Measurements from ENCODE around the gene CEP89.
"Not testable (repeated sequence)": the region's sequence is repeated elsewhere in the genome, so short reads cannot be mapped to it uniquely, and the experiment has no call there.

The CEP89 gene

GRCh38 chr19:32896516-32897214 lies 75.1 kb downstream of the CEP89 start:
- Histone ChIP-seq H3K9me3 (ENCODE audit: control insufficient read depth in 2 of 2, low read length in 2 of 2) (peaks cover 4 to 6% of the 10 kb centered on the region in 2 donors), H3K27me3 (ENCODE audit: control insufficient read depth in 1 of 2, insufficient read depth in 2 of 2, low read length in 2 of 2) (no peaks in the 10 kb centered on the region), H3K36me3 (ENCODE audit: control insufficient read depth in 2 of 2, insufficient read depth in 2 of 2, low read length in 2 of 2) (peaks cover 23 to 32% of the 10 kb centered on the region in 2 donors), H3K4me1 (ENCODE audit: control insufficient read depth, insufficient read depth, low read length) (no peaks in the 10 kb centered on the region), H3K27ac (ENCODE audit: low read length) (no peak overlapping the region), H3K4me3 (ENCODE audit: low read length in 2 of 2) (no peak overlapping the region), H3K9ac (ENCODE audit: low read length in 2 of 2) (no peak overlapping the region)

DNA sequence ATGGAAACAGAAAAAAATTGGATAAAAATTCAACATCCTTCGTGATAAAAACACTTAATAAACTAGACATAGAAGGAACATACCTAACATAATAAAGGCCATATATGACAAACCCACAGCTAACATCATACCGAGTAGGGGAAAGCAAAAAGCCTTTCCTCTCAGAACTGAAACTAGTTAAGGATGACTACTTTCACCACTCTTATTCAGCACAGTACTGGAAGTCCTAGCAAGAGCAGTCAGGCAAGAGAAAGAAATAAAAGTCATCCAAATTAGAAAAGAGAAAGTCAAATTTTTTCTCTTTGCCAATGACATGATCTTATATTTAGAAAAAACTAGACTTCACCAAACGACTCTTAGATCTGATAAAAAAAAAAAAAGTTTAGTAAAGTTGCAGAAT lies 76.4 kb downstream of the CEP89 start:
- Histone ChIP-seq H3K27ac (ENCODE audit: low read length) (no peak overlapping the region), H3K36me3 (ENCODE audit: control insufficient read depth in 2 of 2, insufficient read depth in 2 of 2, low read length in 2 of 2) (peaks cover 20 to 32% of the 10 kb centered on the region in 2 donors), H3K27me3 (ENCODE audit: control insufficient read depth in 1 of 2, insufficient read depth in 2 of 2, low read length in 2 of 2) (no peaks in the 10 kb centered on the region), H3K4me3 (ENCODE audit: low read length in 2 of 2) (no peak overlapping the region), H3K9me3 (ENCODE audit: control insufficient read depth in 2 of 2, low read length in 2 of 2) (peaks cover 6 to 9% of the 10 kb centered on the region in 2 donors), H3K9ac (ENCODE audit: low read length in 2 of 2) (no peak overlapping the region), H3K4me1 (ENCODE audit: control insufficient read depth, insufficient read depth, low read length) (no peaks in the 10 kb centered on the region)

- Histone ChIP-seq H3K4me3 (ENCODE audit: low read length in 2 of 2) (no peak overlapping the region), H3K27ac (ENCODE audit: low read length) (no peak overlapping the region), H3K36me3 (ENCODE audit: control insufficient read depth in 2 of 2, insufficient read depth in 2 of 2, low read length in 2 of 2) (peaks cover 12 to 28% of the 10 kb centered on the region in 2 donors), H3K9me3 (ENCODE audit: control insufficient read depth in 2 of 2, low read length in 2 of 2) (peaks cover 6 to 9% of the 10 kb centered on the region in 2 donors), H3K9ac (ENCODE audit: low read length in 2 of 2) (no peak overlapping the region), H3K4me1 (ENCODE audit: control insufficient read depth, insufficient read depth, low read length) (no peaks in the 10 kb centered on the region), H3K27me3 (ENCODE audit: control insufficient read depth in 1 of 2, insufficient read depth in 2 of 2, low read length in 2 of 2) (no peaks in the 10 kb centered on the region)
Observed at GRCh38 chr19:32891609-32892008, 80.1 kb downstream of the CEP89 start.

- H3K27ac ChIP-seq (ENCODE audit: low read length), result no peak overlapping the region
- peaks cover 12 to 32% of the 10 kb centered on the region in 2 donors for H3K36me3 ChIP-seq (ENCODE audit: control insufficient read depth in 2 of 2, insufficient read depth in 2 of 2, low read length in 2 of 2)
- H3K27me3 ChIP-seq (ENCODE audit: control insufficient read depth in 1 of 2, insufficient read depth in 2 of 2, low read length in 2 of 2), result no peaks in the 10 kb centered on the region
- H3K4me1 ChIP-seq (ENCODE audit: control insufficient read depth, insufficient read depth, low read length), result no peaks in the 10 kb centered on the region
- no peak overlapping the region for H3K9ac ChIP-seq (ENCODE audit: low read length in 2 of 2)
- peaks cover 6 to 9% of the 10 kb centered on the region in 2 donors for H3K9me3 ChIP-seq (ENCODE audit: control insufficient read depth in 2 of 2, low read length in 2 of 2)
- no peak overlapping the region for H3K4me3 ChIP-seq (ENCODE audit: low read length in 2 of 2)
Observed at GRCh38 chr19:32890841-32891240, 80.9 kb downstream of the CEP89 start.

DNA sequence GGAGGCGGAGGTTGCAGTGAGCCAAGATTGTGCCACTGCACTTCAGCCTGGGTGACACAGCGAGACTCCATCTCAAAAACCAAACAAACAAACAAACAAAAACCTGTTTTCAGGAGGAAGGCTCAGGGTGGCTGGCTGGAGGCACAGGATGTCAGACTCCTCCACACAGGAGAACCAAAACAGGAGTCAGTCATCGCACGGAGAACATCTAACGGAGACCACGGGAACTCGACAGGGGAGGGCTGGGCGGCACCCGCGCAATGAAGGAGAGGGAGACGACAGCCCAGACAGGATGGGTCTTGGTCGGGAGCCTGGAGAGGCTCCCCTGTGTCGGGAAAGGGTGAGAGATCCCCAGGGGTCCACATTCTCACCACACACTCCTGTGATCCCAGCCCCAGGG lies 81.4 kb downstream of the CEP89 start:
- Histone ChIP-seq H3K4me1 (ENCODE audit: control insufficient read depth, insufficient read depth, low read length) (no peaks in the 10 kb centered on the region), H3K36me3 (ENCODE audit: control insufficient read depth in 2 of 2, insufficient read depth in 2 of 2, low read length in 2 of 2) (peaks cover 16 to 32% of the 10 kb centered on the region in 2 donors)

DNA sequence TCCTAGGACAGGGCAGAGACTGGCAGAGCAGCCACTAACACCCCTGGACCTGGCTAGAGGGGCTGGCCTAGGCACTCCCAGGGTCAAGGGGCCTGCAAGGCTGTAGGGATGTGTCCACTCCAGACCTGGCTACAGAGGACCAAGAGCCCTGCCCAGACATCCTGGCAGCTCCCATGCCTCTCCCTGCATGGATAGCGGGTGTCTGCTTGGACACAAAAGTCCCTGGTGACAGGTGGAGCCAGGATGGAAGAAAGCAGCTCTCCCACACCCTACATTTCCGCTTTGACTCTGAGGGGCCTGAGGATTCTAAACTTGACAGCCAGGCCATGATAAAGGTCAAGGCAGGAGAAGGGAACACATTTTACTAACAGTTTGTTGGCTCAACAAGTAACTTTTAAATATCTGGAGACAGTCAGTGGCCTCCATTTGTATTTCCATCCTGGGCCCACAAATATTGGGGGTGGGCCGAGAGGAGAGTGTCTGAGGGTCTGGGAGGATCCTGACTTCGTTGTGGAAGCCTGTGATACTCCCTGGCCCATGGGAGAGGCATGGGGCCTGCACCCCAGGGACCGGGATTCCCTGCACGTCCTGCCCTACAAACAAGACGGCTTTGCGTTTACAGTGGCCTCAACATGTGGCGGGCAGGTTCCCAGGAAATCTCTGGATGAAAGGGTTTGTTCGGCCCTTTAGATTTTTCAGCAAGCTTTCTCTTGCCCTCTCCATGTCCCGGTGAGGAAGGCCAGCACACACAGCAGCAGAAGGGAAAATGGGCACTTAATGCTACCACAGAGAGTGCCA lies 82.4 kb downstream of the CEP89 start:
- Histone ChIP-seq H3K27ac (ENCODE audit: low read length) (no peak overlapping the region), H3K36me3 (ENCODE audit: control insufficient read depth in 2 of 2, insufficient read depth in 2 of 2, low read length in 2 of 2) (peaks cover 16 to 29% of the 10 kb centered on the region in 2 donors), H3K9ac (ENCODE audit: low read length in 2 of 2) (no peak overlapping the region), H3K27me3 (ENCODE audit: control insufficient read depth in 1 of 2, insufficient read depth in 2 of 2, low read length in 2 of 2) (no peaks in the 10 kb centered on the region), H3K4me1 (ENCODE audit: control insufficient read depth, insufficient read depth, low read length) (no peaks in the 10 kb centered on the region), H3K4me3 (ENCODE audit: low read length in 2 of 2) (no peak overlapping the region), H3K9me3 (ENCODE audit: control insufficient read depth in 2 of 2, low read length in 2 of 2) (peaks cover 6 to 9% of the 10 kb centered on the region in 2 donors)

More for the DNA sequence above, 81.4 kb downstream of the CEP89 start:
- Histone ChIP-seq H3K4me3 (ENCODE audit: low read length in 2 of 2) (no peak overlapping the region), H3K27me3 (ENCODE audit: control insufficient read depth in 1 of 2, insufficient read depth in 2 of 2, low read length in 2 of 2) (no peaks in the 10 kb centered on the region), H3K9me3 (ENCODE audit: control insufficient read depth in 2 of 2, low read length in 2 of 2) (peaks cover 6 to 9% of the 10 kb centered on the region in 2 donors), H3K27ac (ENCODE audit: low read length) (no peak overlapping the region), H3K9ac (ENCODE audit: low read length in 2 of 2) (no peak overlapping the region)

DNA sequence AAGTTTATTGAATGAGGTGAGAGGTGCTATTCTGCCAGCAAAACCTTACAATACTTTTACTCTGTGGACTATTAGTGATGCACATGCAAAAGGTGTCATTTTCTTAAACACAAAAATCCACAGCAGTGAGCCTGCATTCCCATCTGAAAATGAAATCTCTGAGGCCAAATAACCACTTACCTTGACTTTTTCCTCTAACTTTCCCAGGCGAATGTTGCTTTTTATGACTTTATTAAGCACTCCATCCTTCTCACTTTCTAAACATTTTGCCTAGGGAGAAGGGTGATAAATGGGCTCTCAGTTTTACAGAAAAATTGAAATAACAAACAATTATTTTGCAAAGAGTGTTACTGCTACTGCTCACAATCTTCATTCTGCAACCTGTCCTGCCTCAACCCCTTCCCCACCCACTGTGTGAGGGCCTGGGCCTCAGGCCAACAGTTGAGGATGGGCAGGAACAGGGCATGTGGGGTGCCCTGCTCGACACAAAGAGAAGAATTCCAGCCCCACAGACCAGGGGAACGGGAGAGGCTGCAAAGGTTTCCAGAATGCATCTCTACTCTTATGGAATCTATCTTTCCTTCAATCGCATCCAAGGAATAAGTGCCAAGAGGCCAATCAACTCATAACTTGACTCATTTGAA lies 84.1 kb downstream of the CEP89 start:
- Histone ChIP-seq H3K27me3 (ENCODE audit: control insufficient read depth in 1 of 2, insufficient read depth in 2 of 2, low read length in 2 of 2) (no peaks in the 10 kb centered on the region), H3K4me1 (ENCODE audit: control insufficient read depth, insufficient read depth, low read length) (no peaks in the 10 kb centered on the region), H3K27ac (ENCODE audit: low read length) (no peak overlapping the region), H3K9me3 (ENCODE audit: control insufficient read depth in 2 of 2, low read length in 2 of 2) (peaks cover 0 to 4% of the 10 kb centered on the region in 2 donors), H3K36me3 (ENCODE audit: control insufficient read depth in 2 of 2, insufficient read depth in 2 of 2, low read length in 2 of 2) (peaks cover 7 to 21% of the 10 kb centered on the region in 2 donors), H3K9ac (ENCODE audit: low read length in 2 of 2) (no peak overlapping the region), H3K4me3 (ENCODE audit: low read length in 2 of 2) (no peak overlapping the region)

DNA sequence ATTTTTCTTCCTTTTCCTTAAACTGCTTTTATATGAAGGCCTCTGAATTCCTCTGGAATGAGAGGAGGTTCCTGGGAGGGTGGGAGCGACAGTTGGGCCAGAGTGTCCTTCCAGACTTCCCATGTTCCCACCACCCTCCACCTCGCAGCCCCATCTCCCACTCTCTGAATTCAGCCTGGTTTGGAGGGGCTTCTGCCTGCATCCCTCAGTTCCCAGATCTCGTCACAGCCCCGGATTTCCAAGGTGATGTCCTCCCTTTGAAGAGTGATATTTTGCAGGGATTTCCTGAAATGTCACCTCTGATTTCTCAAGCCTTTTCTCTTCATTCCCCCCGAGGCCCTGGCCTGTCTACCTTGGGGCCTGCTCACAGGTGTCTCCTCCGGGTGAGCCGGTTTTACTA lies 85.5 kb downstream of the CEP89 start:
- H3K27me3 ChIP-seq (ENCODE audit: control insufficient read depth in 1 of 2, insufficient read depth in 2 of 2, low read length in 2 of 2), result no peaks in the 10 kb centered on the region
- H3K9me3 ChIP-seq (ENCODE audit: control insufficient read depth in 2 of 2, low read length in 2 of 2), result peaks cover 0 to 4% of the 10 kb centered on the region in 2 donors
- H3K4me1 ChIP-seq (ENCODE audit: control insufficient read depth, insufficient read depth, low read length), result no peaks in the 10 kb centered on the region
- no peak overlapping the region for H3K27ac ChIP-seq (ENCODE audit: low read length)
- peaks cover 7 to 23% of the 10 kb centered on the region in 2 donors for H3K36me3 ChIP-seq (ENCODE audit: control insufficient read depth in 2 of 2, insufficient read depth in 2 of 2, low read length in 2 of 2)
- no peak overlapping the region for H3K9ac ChIP-seq (ENCODE audit: low read length in 2 of 2)
- H3K4me3 ChIP-seq (ENCODE audit: low read length in 2 of 2), result no peak overlapping the region

DNA sequence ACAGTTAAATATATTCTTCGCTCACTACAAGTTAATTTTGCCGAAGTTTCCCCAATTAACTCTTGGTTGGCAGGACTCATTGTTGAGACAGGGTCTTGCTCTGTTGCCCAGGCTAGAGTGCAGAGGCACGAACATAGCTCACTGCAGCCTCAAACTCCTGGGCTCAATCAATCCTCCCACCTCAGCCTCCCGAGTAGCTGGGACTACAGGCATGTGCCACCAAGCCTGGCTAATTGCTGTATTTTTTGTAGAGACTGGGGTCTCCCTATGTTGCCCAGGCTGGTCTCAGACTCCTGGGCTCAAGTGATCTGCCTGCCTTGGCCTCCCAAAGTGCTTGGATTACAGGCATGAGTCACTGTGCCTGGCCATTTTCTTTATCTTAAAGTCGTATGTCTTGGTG lies 86.5 kb downstream of the CEP89 start:
- not testable (repeated sequence) for H3K9ac ChIP-seq (ENCODE audit: low read length in 2 of 2); H3K4me1 ChIP-seq (ENCODE audit: control insufficient read depth, insufficient read depth, low read length); H3K27ac ChIP-seq (ENCODE audit: low read length); H3K4me3 ChIP-seq (ENCODE audit: low read length in 2 of 2); H3K27me3 ChIP-seq (ENCODE audit: control insufficient read depth in 1 of 2, insufficient read depth in 2 of 2, low read length in 2 of 2); H3K9me3 ChIP-seq (ENCODE audit: control insufficient read depth in 2 of 2, low read length in 2 of 2)
- H3K36me3 ChIP-seq (ENCODE audit: control insufficient read depth in 2 of 2, insufficient read depth in 2 of 2, low read length in 2 of 2), result peaks cover 4 to 16% of the 10 kb centered on the region in 2 donors

- H3K36me3 ChIP-seq (ENCODE audit: control insufficient read depth in 2 of 2, insufficient read depth in 2 of 2, low read length in 2 of 2), result peaks cover 4 to 14% of the 10 kb centered on the region in 2 donors
Observed at GRCh38 chr19:32881766-32882165, 90.0 kb downstream of the CEP89 start.

More at GRCh38 chr19:32881766-32882165, 90.0 kb downstream of the CEP89 start:
- no peaks in the 10 kb centered on the region for H3K9me3 ChIP-seq (ENCODE audit: control insufficient read depth in 2 of 2, low read length in 2 of 2)
- no peaks in the 10 kb centered on the region for H3K4me1 ChIP-seq (ENCODE audit: control insufficient read depth, insufficient read depth, low read length)
- H3K27me3 ChIP-seq (ENCODE audit: control insufficient read depth in 1 of 2, insufficient read depth in 2 of 2, low read length in 2 of 2), result no peaks in the 10 kb centered on the region
- no peak overlapping the region for H3K4me3 ChIP-seq (ENCODE audit: low read length in 2 of 2)
- no peak overlapping the region for H3K9ac ChIP-seq (ENCODE audit: low read length in 2 of 2)
- H3K27ac ChIP-seq (ENCODE audit: low read length), result no peak overlapping the region

All from stomach smooth muscle (tissue), 2 donors.